ENCODE results near the gene AP4E1.

DNA sequence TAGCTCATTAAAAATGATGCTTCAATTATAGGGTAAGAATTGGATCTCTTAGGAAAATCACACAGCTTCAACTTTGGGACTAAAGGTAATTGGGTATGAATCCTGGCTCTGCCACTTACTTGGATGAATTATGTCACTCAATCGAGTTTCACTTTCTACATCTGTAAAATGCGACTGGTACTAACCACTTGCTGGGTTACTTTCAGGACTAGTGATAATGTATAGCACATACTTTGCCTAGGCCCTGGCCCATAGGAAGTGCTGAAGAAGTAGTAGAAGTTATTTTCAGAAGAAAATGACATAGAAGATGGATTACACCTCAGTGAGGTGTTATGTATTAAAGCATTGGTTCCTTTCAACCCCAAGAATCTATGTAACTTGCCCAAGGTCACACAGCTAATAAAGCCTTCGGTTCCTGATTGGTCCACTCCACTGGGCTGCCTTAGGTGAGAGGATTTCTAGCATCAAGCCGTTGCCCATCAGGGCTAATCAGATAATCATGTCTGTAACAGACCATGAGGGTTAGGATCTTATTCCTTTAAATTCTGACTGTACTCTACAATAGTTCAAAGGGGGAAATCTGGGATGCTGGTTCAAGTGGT is 29.4 kb upstream of the AP4E1 start:
- TF ChIP-seq POLR2AphosphoS5 (IDR thresholded peaks at IDR 0.05; ENCODE audit: low read depth, low read length): no peak
- no peak for TF ChIP-seq TAF1 (IDR thresholded peaks at IDR 0.05; ENCODE audit: borderline replicate concordance, insufficient read depth, low read length)
